Stimulated activated CD8-positive, alpha-beta memory T cell treated with anti-CD3 and anti-CD28 coated beads, Interleukin-12 subunit alpha, Interleukin-12 subunit beta, amount 100 ng/mL, for 24 hours (primary cell): ENCODE data around the gene ZNF792.
"Not testable (repeated sequence)": the region's sequence is repeated elsewhere in the genome, so short reads cannot be mapped to it uniquely, and the experiment has no call there.

Experiments used
- DNase-seq: peaks from one replicate; pipeline ENCODE4 v3.0.0-alpha.2; 2020; ENCODE audit errors: extremely low read depth

ZNF792 gene

DNA sequence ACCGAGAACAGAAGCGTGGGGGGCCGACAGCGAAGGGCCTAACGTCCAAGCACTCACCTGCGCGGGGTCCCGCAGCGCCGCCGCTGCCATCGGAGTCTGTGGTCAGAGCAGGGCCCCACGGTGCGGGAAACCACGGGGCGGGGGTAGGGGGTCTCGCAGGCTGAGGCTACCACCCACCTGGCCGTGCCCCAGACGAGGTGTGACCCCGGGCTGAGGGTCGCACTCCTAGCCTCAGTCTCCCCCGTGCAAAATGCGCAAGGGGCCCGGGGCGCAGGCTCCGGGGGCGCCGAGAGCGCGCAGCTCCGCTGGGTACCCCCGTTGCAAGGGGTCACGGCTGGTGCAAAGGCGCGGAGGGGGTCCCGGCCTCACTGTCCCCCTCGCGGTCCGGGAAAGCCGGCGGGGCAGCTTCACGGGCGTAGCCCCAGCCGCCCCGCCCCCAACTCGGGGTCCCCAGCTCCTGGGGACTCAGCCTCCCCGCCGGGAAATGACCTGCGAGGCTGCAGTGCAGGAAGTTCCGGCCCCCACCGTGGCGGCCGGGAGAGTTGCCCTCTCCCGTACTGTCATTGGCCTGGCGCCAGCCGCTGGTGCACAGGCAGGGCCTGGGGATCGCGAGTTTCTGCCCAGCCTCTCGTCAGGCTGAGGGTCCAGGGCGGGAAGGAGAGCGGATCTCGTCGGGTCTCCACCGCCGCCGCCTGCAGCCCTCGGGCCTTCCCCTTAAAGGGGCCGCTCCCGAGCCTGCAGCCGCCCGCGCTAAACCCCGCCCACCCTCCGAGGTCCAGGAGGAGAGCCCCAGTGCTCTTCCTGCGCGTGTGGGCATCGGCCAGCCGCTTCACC lies at the start of gene ZNF792:
TSS of gene ZNF792 (minus strand) at position 657 of the 834 bp plus-strand sequence. CDS start at position 90, 567 bp downstream.
- DNase-seq: peak; percentile 22

DNA sequence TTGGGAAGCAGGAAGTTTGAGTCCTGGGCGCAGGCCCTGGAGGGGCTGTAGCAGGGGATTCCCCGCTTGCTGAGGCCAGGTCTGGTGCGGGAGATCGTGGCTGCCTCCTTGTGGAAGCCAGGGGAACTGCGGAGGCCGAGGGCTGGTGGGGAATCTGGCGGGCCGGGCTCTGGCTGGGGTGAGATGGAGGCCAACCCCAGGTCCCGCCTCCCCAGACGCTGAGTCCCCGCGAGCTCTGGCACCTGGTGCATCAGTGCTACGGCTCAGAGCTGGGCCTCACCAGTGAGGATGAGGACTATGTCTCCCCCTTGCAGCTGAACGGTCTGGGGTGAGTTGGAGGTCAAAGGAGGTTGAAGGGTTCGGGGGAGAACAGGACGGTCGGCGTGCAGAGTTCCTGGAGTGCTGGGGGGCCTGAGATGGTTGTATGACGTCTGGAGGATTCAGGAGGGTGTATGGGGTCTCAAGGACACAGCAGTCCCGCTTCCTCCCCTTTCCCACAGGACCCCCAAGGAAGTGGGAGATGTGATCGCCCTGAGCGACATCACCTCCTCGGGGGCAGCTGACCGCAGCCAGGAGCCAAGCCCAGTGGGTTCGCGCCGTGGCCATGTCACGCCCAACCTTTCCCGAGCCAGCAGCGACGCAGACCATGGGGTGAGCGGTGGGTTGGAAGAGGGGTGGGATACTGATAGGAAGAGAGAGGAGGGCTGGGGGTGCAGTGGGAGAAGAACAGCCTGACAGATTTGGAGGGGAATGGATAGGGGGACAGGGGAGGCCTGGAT lies 49.2 kb upstream of the ZNF792 start:
- peak; percentile 51 for DNase-seq

DNA sequence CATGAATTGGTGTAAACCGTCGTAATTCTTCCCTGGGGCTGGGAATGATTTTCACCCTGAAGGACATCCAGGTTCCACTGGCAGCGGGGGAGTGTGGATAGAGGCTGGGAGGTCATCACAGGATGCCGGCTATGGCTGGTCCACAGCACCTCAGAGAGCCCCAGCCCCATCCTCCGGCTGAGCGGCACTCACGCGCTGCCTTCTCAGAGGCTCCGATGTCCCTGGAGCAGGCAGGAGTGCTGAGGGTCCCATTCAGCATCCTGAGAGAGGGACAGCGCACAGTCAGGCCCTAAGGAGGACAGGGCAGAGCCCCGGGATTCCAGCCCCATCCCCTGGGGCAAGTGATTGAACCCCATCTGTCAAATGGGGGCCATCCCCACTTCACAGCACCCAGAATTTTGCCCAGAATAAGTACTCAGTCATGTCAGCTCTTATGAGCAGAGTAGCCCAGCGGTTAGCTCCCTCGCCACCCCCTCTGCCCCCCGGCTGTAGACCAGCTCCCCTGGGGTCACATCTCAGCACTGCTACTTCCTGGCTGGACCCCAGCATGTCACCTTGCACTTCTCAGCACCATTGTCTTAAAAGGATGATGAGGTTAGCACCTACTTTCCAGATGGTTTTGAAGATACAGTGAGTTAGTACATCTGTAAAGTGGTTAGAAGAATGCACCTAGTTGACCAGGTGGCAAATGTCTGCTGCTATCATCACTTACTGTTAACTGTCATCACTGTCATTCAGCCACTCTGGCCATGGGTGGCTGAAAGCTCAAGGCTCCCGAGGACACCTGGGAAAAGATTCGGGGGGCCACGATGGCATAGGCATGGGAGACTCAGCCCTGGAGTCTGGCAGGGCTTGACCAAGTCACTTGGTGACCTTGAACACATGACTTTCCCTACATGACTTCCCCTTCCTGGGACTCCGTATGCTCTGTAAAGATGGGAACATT lies 48.0 kb upstream of the ZNF792 start:
- no peak for DNase-seq

DNA sequence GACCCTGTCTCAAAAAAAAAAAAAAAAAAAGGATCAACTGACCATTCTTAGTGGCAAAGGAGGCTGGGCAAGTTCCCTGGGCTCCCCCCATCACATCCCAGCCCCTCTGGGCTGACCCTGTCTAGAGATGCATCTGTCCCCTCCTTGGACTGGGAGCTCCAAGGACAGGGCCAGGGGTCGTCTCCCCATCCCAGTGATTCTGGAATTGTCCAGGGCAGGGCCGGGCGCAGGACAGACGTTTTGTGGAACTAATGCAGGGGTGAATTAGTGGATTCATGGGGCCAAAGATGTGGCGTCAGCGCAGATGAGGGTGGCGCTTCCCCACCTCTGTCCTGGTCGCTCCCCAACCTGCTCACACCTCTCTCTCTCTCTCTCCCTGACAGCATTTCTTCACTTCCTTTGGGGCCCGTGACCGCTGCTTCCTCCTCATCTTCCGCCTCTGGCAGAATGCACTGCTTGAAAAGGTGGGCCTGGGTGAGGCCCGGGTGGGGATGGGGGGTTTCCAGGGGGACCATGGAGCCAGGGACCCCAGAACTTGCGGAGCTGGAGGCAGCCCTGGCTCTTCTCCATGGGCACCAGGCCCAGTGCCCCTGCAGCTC lies 47.2 kb upstream of the ZNF792 start:
- DNase-seq: no peak

DNA sequence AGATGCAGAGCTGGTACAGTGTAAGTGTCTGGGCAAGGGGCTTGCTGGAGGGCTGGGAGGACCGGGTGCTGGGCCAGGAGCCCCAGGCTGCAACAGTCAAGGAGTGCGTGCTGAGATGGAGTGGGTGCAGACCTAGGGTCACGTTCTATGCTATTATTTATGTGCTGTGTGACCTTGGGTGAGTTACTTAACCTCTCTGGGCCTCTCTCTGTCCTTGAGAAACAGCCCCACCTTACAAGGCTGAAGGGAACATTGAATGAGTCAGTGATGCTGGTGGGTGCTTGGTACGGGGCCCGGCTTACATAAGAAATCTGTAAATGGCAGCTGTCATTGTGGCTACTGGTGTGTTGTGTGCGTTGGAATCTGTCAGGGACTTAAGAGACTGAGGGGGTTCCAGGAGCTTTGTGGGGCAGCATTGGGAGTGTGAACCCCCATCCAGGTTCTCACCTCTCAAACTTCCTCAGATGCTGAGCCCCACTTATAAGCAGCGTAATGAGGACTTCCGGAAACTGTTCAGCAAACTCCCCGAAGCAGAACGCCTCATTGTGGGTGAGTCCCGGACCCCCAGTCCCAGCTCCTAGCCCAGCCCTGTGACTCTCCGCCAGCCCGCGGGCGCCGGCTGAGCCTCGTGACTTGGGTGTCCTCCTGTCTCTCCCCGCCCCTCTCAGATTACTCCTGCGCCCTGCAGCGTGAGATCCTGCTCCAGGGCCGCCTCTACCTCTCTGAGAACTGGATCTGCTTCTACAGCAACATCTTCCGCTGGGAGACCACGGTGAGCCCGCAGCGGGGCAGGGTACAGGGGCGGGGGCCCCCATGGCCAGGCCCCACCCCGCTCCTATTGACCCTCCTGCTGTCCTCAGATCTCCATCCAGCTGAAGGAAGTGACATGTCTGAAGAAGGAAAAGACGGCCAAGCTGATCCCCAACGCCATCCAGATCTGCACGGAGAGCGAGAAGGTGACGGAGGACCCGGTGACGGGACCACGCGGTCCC lies 45.7 kb upstream of the ZNF792 start:
- no peak for DNase-seq

DNA sequence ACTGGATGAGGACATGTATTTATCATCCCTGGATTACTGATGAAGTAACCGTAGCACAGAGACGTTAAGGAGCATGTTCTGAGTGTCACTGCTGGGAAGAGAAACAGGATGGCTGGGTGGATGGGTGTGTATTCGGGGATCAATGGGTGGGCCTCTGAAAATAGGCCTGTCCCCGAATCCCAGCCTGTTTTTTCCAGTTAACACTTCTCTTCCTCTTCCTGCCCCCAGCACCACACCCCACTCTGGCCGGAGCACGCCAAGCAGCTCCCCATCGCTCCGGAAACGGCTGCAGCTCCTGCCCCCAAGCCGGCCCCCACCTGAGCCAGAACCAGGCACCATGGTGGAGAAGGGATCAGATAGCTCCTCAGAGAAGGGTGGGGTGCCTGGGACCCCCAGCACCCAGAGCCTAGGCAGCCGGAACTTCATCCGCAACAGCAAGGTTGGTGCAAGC lies 44.9 kb upstream of the ZNF792 start:
- DNase-seq: no peak

DNA sequence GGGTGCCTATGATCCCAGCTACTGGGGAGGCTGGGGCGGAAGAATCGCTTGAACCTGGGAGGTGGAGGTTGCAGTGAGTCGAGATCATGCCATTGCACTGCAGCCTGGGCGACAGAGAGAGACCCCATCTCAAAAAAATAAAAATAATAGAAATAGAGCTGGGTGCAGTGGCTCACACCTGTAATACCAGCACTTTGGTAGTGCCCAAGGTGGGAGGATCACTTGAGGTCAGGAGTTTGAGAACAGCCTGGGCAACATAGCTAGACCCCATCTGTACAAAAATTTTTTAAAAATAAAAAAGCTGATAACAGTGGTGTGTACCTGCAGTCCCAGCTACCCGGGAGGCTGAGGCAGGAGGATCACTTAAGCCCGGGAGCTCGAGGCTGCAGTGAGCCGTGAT lies 43.4 kb upstream of the ZNF792 start:
- not testable (repeated sequence) for DNase-seq

DNA sequence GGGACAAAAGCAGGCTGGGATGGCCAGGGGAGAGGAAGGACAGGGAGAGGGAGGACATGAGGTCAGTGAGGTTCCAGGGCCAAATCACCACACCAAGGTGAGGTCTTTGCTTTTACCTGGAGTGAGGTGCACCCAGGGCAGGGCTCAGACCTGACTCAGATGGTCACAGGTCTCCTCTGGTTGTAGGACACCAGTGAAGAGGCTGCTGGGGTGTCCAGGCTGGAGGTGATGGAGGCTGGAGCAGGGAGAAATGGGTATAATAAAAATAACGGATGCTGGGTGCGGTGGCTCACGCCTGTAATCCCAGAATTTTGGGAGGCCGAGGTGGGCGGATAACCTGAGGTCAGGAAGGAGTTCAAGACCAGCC lies 43.0 kb upstream of the ZNF792 start:
- no peak for DNase-seq

DNA sequence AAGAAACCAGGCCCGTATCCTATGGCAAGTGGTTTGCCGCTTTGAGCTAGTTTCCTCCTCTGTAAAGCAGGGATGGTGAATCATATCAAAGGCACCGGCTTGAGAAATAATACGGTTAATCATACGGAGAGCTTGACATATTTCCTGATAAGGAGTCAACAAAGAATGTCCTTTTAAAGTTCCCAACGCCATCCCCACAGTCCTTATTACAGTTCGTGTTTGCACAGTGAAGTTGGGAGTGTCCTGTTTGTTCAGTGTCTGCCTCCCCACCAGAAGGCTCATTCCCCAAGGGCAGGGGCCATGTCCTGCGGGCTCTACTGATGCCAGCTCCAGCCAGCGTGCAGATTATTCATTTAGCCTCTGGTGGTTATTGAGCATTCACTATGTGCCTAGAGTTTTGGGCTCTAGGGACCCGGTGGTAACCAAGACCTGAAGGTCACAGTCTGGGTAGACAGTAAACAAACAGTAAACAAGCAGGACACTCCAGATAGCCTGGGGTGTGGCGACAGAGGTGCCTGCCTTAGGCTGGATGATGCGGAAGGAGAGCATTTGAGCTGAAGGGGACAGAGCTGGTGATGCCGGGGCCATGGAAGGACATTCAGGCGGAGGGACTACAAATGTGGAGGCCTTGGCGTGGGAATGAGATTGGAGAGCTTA lies 42.4 kb upstream of the ZNF792 start:
- DNase-seq: no peak

DNA sequence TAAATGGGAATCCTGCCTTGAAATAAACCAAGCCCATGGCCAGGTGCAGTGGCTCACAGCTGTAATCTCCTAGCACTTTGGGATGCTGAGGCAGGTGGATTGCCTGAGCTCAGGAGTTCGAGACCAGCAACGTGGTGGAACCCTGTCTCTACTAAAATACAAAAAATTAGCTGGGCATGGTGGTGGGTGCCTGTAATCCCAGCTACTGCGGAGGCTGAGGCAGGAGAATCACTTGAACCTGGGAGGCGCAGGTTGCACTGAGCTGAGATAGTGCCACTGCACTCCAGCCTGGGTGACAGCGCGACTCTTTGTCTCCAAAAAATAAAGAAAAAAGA lies 41.9 kb upstream of the ZNF792 start:
- not testable (repeated sequence) for DNase-seq

DNA sequence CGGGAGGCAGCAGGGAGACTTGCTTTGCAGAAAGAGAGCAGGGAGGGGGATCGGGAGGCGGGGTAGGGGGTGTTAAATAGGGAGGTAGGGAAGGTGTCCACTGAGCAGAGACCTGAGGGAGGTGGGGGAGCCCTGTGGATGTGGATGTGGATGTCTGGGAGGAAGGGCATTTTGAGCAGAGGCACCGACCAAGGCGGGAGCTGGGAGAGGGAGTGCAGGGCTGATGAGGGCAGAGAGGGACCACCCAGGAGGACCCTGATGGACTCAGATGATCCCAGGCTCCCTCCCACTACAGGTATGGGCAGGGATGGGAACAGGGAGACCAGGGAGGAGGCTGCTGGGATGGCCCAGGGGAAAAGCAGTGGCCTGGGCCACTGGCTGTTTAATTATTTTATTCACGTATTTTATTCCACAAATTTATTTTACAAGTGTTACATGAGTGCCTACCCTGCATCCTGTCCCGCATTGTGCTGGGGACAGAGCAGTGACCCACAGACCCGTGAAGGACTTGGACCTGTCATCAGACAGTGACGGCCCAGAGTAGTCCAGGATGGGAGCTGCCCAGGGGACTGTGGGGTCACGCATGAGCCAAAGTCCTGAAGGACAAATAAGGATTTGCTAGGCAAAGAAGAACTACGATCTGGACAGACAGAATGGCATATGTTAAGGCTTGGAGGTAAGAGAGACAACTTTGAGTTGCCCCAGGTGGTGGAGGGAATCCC lies 41.4 kb upstream of the ZNF792 start:
- no peak for DNase-seq

DNA sequence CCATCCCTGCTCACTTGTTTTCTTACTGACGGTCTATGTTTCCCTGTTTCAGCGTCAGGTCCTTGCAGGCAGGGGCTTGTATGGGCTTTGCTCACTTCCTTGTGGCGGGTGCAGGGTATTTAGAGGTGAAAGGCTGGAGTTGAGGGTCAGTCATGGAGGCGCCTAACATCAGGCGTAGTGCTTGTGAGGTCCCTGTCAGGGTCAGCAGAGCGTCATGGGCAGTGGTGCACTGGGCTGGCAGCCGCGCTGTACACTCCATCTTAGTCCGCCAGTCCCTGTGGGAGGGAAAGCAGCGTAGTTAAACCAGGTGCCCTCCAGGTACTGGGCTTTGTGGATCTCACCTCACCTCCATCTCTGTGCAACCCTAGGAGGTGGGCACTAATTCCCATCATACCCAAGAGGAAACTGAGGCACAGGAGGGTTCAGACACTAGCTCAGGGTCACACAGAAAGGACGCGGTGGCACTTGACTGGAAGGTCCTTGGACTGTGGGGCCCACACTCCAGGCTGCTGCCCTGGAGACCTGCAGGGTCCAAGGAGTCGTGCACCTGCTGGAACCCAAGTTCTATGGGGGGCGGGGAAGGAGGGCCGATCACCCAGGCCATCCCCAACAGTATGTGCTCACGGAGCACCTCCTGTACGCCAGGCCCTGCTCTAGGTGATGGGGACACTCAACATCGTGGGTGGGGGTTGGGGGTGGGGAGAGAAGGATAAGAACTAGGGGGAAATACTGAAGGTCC lies 40.7 kb upstream of the ZNF792 start:
- no peak for DNase-seq

DNA sequence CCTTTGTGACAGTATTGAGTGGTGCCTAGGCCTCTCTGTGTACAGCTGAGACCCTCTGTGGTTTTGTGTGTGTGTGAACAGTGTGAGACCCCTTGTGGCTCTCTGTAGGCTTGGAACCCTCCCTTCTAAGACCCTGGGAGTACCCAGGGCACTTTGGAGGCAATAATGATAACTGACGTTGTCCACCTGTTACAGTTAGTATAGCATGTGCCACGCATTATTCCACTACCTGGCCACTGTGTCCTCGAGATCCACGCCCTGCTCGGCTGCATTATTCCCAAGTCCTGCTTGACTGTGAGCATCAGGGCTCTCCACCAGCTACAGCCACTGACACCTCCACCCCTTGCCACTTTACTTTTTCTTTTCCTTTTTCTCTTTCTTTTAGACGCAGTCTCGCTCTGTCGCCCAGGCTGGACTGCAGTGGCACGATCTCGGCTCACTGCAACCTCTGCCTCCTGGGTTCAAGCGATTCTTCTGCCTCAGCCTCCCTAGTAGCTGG lies 38.1 kb upstream of the ZNF792 start:
- DNase-seq: no peak

DNA sequence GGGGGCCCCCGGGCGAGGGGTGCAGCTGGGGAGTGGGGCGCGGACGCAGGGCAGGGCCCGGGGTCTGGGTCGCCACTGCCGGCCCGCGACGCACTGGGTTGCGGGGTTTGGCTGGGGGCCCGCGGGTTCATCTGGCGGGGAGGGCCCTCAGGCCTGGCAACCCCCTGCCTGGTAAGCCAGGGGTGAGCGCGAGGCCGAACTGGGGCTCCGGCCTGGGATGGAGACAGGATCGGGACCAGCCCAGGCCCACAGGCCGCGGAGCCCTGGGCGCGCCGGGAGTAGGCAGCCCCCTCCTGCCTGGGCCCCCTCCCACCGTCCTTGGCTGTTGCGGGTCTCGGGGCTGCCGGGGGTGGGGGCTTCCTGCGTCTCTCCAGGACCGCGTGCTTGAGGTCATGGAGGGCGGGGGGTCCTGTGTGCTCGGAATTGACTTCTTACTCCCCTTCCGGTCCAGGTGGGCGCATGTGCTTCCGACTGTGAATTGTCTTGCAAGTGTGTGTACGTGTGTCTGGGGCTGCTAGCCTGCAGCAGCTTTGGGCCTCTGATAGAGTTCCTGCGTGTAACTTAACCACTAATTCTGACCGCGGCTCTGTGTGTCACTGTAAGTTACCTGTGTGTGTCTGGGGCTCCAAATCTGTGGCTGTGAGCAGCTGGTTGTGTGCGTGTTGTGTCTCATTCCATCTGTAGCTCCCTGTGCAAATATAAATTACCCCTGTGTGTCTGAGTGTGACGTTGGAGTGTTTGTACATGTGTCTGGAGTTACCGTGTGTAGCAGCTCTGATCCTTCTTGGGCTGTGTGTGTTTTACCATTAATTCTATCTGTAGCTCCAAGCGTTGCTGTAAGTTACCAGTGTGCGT lies 36.8 kb upstream of the ZNF792 start:
- DNase-seq: peak; percentile 33

DNA sequence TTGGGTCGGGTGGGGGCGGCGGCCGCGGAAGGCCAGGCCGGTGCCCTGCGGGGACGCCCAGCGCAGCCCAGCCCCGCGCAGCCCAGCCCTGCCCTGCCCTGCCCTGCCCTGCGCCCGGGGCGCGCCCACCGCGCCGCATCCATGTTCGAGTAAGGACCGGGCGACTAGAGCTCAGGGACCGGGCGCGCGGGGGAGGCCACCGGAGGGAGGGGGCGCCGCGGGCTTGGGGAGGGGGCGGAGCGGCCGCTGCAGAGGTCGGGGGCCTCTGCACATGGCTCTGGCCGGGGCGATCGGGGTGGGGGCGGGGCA lies 36.3 kb upstream of the ZNF792 start:
- no peak for DNase-seq

DNA sequence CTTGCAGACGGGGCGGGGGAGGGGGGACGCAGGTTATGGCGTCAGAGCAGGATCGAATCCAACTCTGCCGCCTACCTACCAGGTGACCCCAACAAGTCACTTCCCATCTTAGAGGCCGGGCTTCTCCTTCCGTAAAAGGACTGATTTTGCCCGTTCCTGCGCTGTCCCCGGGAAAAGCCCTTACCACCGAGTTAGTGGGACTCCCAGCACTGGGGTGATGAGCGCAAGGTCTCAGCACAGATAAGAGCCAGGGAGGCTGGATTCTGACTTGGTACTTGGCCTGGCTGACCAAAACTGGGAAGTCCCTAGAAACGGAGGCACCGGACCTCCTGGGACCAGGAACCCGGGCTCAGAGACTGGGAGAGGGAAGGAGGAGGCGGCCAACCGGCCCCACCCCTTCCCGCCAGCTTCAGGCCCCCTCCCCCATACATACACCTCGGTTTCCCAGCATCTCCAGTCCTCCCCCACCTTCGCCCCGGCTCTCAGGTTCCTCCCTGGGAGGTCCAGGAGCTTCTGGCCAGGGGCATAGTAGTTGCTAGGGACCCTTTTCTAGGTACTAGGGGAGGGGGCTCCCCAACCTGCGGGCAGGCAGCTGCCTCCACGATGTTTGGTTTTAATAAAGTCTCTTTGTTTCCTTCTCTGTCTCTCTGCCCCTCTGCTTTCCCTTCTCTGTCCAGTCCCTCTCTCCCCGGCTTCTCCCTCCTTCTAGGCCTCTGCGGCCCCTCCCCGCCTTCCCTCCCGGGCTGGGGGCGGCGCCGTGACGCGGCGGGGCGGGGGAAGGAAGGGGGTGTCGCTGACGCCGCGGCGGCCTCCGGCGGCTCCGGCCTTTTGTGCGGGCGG lies 35.7 kb upstream of the ZNF792 start, which contains the start of gene GRAMD1A:
TSS of gene GRAMD1A (plus strand) at position 826 of the 840 bp plus-strand sequence. CDS start 156 bp downstream, outside the sequence.
- peak; percentile 49 for DNase-seq
